NCI-H446 (cell line): ENCODE results near the gene BCL6.

ENCODE experiments used
- DNase-seq, 2 experiments: peaks; one replicate each; lab custom pipeline; 2025; lab: John Stamatoyannopoulos, UW

The BCL6 gene

GRCh38 chr3:187739094-187739560 lies 6.1 kb downstream of the BCL6 start:
- no peak for DNase-seq

- DNase-seq = peak; percentile 76 to 91
Measured at GRCh38 chr3:187738331-187739093, 6.8 kb downstream of the BCL6 start.

- no peak for DNase-seq
Measured at GRCh38 chr3:187738071-187738330, 7.3 kb downstream of the BCL6 start.

GRCh38 chr3:187737368-187738070 lies 7.7 kb downstream of the BCL6 start:
- DNase-seq = no peak

- no peak for DNase-seq
Measured at GRCh38 chr3:187737006-187737367, 8.3 kb downstream of the BCL6 start.

GRCh38 chr3:187736418-187736871 lies 8.8 kb downstream of the BCL6 start:
- no peak for DNase-seq

- no peak for DNase-seq
Measured at GRCh38 chr3:187735837-187736236, 9.4 kb downstream of the BCL6 start.

GRCh38 chr3:187735383-187735782 lies 9.9 kb downstream of the BCL6 start:
- no peak for DNase-seq

- no peak for DNase-seq
Measured at GRCh38 chr3:187734841-187735240, 10.4 kb downstream of the BCL6 start.

GRCh38 chr3:187733371-187733770 lies 11.9 kb downstream of the BCL6 start:
- DNase-seq = no peak

GRCh38 chr3:187729598-187729997 lies 15.7 kb downstream of the BCL6 start:
- DNase-seq = no peak

- DNase-seq = no peak
Measured at GRCh38 chr3:187728940-187729583, 16.2 kb downstream of the BCL6 start.

GRCh38 chr3:187728248-187728647 lies 17.0 kb downstream of the BCL6 start:
- no peak for DNase-seq

- no peak for DNase-seq
Measured at GRCh38 chr3:187726564-187726963, 18.7 kb downstream of the BCL6 start.

- DNase-seq = no peak
Measured at GRCh38 chr3:187725653-187726370, 19.5 kb downstream of the BCL6 start.

- no peak for DNase-seq
Measured at GRCh38 chr3:187725224-187725623, 20.0 kb downstream of the BCL6 start.

GRCh38 chr3:187722206-187722612 lies 23.1 kb downstream of the BCL6 start:
- DNase-seq = no peak

- DNase-seq = no peak
Measured at GRCh38 chr3:187721055-187721454, 24.2 kb downstream of the BCL6 start.

GRCh38 chr3:187720337-187720670 lies 25.0 kb downstream of the BCL6 start:
- DNase-seq = no peak

GRCh38 chr3:187719628-187720336 lies 25.5 kb downstream of the BCL6 start:
- peak in 1 of 2 experiments; percentile 35 for DNase-seq

- DNase-seq = no peak
Measured at GRCh38 chr3:187718802-187719201, 26.5 kb downstream of the BCL6 start.

- DNase-seq = no peak
Measured at GRCh38 chr3:187717572-187717971, 27.7 kb downstream of the BCL6 start.
